Fibroblast of lung (primary cell): ENCODE results near the gene DRG1. TPM values are rescaled to one million over a fixed set of nuclear protein-coding genes. Genes with fewer than 3 reads are reported as not detected.

ENCODE experiments used
- DNase-seq, 2 donors: peaks; one replicate each; pipeline versions ENCODE4 v3.0.0 to v3.0.0-alpha.2; 2010; ENCODE audit warnings: low read depth in 2 of 2
- H2AFZ ChIP-seq: 2 replicates; pipeline ENCODE4 v1.5.1; 2012; ENCODE audit warnings: low read length, control low read depth, inconsistent platforms
- H3K27ac ChIP-seq: 2 replicates; pipeline ENCODE4 v1.5.1; 2011; ENCODE audit warnings: low read length, control low read depth; ENCODE audit not compliant: insufficient read depth
- H3K27me3 ChIP-seq: 2 replicates; pipeline ENCODE4 v1.5.1; 2011; ENCODE audit warnings: mild to moderate bottlenecking, low read length; ENCODE audit not compliant: control insufficient read depth, insufficient read depth
- H3K36me3 ChIP-seq: 2 replicates; pipeline ENCODE4 v1.5.1; 2011; ENCODE audit warnings: low read length; ENCODE audit not compliant: control insufficient read depth, insufficient read depth
- H3K4me1 ChIP-seq: 2 replicates; pipeline ENCODE4 v1.5.1; 2011; ENCODE audit warnings: low read length; ENCODE audit not compliant: control insufficient read depth, insufficient read depth; ENCODE audit errors: extremely low read depth
- H3K4me2 ChIP-seq: 2 replicates; pipeline ENCODE4 v1.5.1; 2011; ENCODE audit warnings: low read length, control low read depth; ENCODE audit not compliant: insufficient read depth; ENCODE audit errors: extremely low read depth
- H3K4me3 ChIP-seq, 4 experiments: fragments of 200-600 bp in 1 of 4; sonication (generic) in 1 of 4; replicated peaks in 1 of 4; 2 replicates each; pipeline ENCODE4 v1.5.1; 2011 to 2016; ENCODE audit warnings: low read length in 4 of 4, low read depth in 3 of 4, mild to moderate bottlenecking in 3 of 4, control low read depth in 2 of 4, inconsistent platforms in 1 of 4, mixed read lengths in 1 of 4; ENCODE audit not compliant: insufficient read depth in 1 of 4; ENCODE audit errors: control extremely low read depth in 1 of 4
- H3K79me2 ChIP-seq: 2 replicates; pipeline ENCODE4 v1.5.1; 2012; ENCODE audit warnings: mild to moderate bottlenecking, low read length, inconsistent platforms; ENCODE audit not compliant: control insufficient read depth, insufficient read depth
- H3K9ac ChIP-seq: 2 replicates; pipeline ENCODE4 v1.5.1; 2011; ENCODE audit warnings: mild to moderate bottlenecking, low read length, control low read depth; ENCODE audit not compliant: insufficient read depth
- H3K9me3 ChIP-seq: 2 replicates; pipeline ENCODE4 v1.5.1; 2012; ENCODE audit warnings: low read depth, low read length; ENCODE audit not compliant: control insufficient read depth, insufficient read depth
- H4K20me1 ChIP-seq: 2 replicates; pipeline ENCODE4 v1.5.1; 2011; ENCODE audit warnings: low read length; ENCODE audit not compliant: control insufficient read depth, insufficient read depth; ENCODE audit errors: extremely low read depth
- CTCF ChIP-seq, 2 donors: IDR thresholded peaks in 1 of 2; conservative IDR thresholded peaks in 1 of 2; 1 replicate in 1 of 2; 2 replicates in 1 of 2; pipeline ENCODE4 v1.5.1; 2011 to 2012; ENCODE audit warnings: low read length in 2 of 2, control low read depth in 1 of 2, inconsistent platforms in 1 of 2, low read depth in 1 of 2, mild to moderate bottlenecking in 1 of 2
- EZH2 ChIP-seq: IDR thresholded peaks from 2 replicates; pipeline ENCODE4 v1.5.1; 2012; ENCODE audit warnings: low read length, control low read depth, mild to moderate bottlenecking; ENCODE audit errors: missing control alignments
- polyA plus RNA-seq, 2 donors: library from polyadenylated mRNA; depleted of rRNA in 1 of 2; stranded (reverse) in 1 of 2; unstranded in 1 of 2; fragments of >200 nt; gene quantifications; 2 replicates each; pipeline ENCODE4 v1.2.1, GENCODE V29; 2011 to 2012; ENCODE audit warnings: missing spikeins in 1 of 2
- total RNA-seq: library from RNA; depleted of rRNA; stranded (reverse); fragments of >200 nt; gene quantifications from 2 replicates; pipeline ENCODE4 v1.2.1, GENCODE V29; 2014

The DRG1 gene
- total and polyA plus RNA-seq, 2 donors (not counting 1 experiment from before 2014, with no cell fraction given), result 76.4 to 78.8 TPM

GRCh38 chr22:31439808-31440207 is 40.4 kb downstream of the DRG1 start:
- H3K79me2 ChIP-seq, result no peaks in the 10 kb centered on the region
- H3K27me3 ChIP-seq, result no peaks in the 10 kb centered on the region
- H3K4me3 ChIP-seq, result no peak overlapping the region
- H3K4me1 ChIP-seq, result no peaks in the 10 kb centered on the region
- H3K36me3 ChIP-seq, result peaks cover 29% of the 10 kb centered on the region
- no peaks in the 10 kb centered on the region for H4K20me1 ChIP-seq
- no peak overlapping the region for H2AFZ ChIP-seq
- H3K4me2 ChIP-seq, result no peak overlapping the region
- DNase-seq, result no peak
- TF ChIP-seq EZH2 (no peak), CTCF (conservative IDR thresholded peaks at IDR 0.05 in 1 of 2, IDR thresholded peaks at IDR 0.05 in 1 of 2; ENCODE audit: low read depth in 1 of 2, low read length in 2 of 2) (no peak)
- H3K9ac ChIP-seq, result no peak overlapping the region
- H3K9me3 ChIP-seq, result no peaks in the 10 kb centered on the region
- no peak overlapping the region for H3K27ac ChIP-seq

GRCh38 chr22:31440681-31441080 is 41.3 kb downstream of the DRG1 start:
- Histone ChIP-seq H3K9ac (no peak overlapping the region), H3K9me3 (no peaks in the 10 kb centered on the region), H4K20me1 (no peaks in the 10 kb centered on the region), H3K27me3 (no peaks in the 10 kb centered on the region), H3K79me2 (no peaks in the 10 kb centered on the region), H3K4me3 (no peak overlapping the region), H3K4me1 (no peaks in the 10 kb centered on the region), H2AFZ (no peak overlapping the region), H3K4me2 (no peak overlapping the region), H3K36me3 (peaks cover 26% of the 10 kb centered on the region), H3K27ac (no peak overlapping the region)
- DNase-seq, result no peak
- TF ChIP-seq EZH2, result no peak
- no peak for TF ChIP-seq CTCF (conservative IDR thresholded peaks at IDR 0.05 in 1 of 2, IDR thresholded peaks at IDR 0.05 in 1 of 2; ENCODE audit: low read depth in 1 of 2, low read length in 2 of 2)

- H3K9ac ChIP-seq, result no peak overlapping the region
- H3K4me2 ChIP-seq, result no peak overlapping the region
- H3K79me2 ChIP-seq, result no peaks in the 10 kb centered on the region
- H3K9me3 ChIP-seq, result no peaks in the 10 kb centered on the region
- H3K27me3 ChIP-seq, result no peaks in the 10 kb centered on the region
- H4K20me1 ChIP-seq, result no peaks in the 10 kb centered on the region
- no peak overlapping the region for H2AFZ ChIP-seq
- no peaks in the 10 kb centered on the region for H3K4me1 ChIP-seq
- no peak overlapping the region for H3K4me3 ChIP-seq
- no peak overlapping the region for H3K27ac ChIP-seq
- TF ChIP-seq EZH2 (no peak), CTCF (conservative IDR thresholded peaks at IDR 0.05 in 1 of 2, IDR thresholded peaks at IDR 0.05 in 1 of 2; ENCODE audit: low read depth in 1 of 2, low read length in 2 of 2) (no peak)
- DNase-seq, result no peak
- H3K36me3 ChIP-seq, result peaks cover 26% of the 10 kb centered on the region
Measured at GRCh38 chr22:31441652-31442051, 42.2 kb downstream of the DRG1 start.
